HG03354 (cell line): ENCODE data around the gene FEV.

Source experiments
- ATAC-seq: cut with Tn5 transposase; IDR thresholded peaks from one replicate; pipeline ENCODE4 v1.9.1; 2021; ENCODE audit warnings: mild to moderate bottlenecking; ENCODE audit not compliant: unreplicated experiment, poor library complexity, severe bottlenecking

The FEV gene

DNA sequence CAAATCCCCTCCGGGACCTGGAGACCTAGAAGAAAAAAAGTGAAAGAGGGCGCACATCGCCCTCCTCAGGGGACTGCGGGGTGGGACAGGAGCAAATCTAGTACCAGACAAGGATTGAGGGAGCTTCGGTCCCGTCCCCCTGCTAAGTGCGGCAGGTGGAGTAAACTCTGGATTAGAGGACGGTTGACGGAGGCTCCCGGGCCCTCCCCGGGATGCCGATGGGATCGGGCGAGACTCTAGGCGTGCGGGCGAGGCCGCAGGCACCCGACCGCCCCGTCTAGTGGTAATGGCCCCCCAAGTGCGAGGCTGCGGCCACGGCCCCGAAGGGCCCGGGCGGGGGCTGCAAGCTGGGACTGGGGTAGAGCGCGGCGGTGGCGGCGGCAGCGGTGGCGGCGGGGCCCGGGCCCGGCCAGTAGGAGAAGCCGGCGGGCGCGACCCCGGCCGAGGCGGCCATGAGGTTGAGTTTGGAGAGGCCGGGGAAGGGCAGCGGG, 3.5 kb downstream of the FEV start:
- no peak for ATAC-seq

DNA sequence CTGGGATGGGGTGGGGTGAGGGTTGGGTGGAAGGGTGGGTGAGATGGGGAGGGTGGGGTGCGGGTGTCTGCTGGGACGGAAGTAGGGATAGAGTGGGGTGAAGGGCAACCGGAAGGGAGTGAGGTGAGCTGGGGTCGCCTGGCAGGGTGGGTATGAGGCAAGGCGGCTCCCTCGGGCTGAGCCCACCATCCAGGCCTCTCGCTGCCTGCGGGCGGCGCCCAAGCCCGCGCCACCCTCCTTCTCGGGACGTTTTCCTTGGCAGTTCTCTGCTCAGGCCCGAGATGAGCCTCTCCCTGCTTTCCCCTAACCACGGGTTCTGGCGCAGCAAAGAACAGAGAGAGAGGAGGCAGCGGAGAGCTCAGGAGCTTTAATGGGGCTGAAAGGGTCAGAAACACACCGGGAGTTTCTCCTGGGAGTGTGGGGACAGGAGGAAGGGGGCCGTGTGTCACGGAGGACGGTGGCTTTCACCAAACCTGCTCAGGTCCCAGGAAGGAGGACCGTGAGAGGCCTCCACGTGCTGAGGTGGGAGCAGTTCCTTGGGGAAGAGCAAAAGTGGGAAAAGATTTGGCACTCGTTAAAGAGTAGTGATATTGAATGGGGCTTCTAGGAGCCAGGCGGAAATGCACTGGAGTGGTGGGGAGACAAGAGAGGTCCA, 4.1 kb downstream of the FEV start:
- ATAC-seq, result no peak

DNA sequence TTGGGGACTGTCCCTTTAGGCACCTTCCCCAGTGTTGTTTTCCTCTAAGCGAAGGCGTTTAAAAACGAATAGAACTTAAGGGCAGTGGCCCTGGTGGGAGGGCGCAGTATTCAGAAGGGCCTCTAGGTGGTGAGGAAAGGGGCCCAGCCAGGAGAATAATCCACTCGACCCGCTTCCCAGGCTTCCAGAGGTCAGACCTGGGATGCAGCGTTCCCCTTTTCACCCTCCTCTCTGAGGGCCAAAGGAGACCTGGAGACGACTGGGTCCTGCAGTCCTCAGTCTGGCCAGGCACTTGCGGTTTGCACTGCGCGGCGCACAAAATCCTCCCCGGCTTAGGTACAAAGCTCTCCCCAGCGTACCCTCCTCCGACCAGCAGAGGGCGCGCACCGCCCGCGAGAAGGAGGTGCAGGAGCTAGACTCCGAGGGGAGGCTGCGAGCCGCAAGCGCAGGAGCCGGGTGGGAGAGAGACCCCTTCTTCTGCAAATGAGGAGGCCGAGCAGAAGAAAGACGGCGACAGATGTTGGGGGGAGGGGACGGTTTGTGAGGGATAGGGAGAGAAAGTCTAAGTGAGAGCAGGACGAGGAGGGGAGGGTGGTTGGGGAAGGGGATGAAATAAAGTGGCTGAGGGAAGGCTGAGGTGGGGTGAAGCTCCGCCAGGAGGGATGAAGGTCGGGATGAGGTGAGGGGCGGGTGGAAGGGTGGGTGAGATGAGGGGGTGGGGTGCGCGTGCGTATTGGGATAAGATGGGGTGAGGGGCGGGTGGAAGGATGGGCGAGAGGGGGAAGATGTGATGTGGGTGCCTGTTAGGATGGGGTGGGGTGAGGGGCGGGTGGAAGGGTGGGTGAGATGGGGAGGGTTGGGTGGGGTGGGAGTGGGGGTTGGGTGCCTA, 4.9 kb downstream of the FEV start:
- ATAC-seq, result peak; percentile 95

DNA sequence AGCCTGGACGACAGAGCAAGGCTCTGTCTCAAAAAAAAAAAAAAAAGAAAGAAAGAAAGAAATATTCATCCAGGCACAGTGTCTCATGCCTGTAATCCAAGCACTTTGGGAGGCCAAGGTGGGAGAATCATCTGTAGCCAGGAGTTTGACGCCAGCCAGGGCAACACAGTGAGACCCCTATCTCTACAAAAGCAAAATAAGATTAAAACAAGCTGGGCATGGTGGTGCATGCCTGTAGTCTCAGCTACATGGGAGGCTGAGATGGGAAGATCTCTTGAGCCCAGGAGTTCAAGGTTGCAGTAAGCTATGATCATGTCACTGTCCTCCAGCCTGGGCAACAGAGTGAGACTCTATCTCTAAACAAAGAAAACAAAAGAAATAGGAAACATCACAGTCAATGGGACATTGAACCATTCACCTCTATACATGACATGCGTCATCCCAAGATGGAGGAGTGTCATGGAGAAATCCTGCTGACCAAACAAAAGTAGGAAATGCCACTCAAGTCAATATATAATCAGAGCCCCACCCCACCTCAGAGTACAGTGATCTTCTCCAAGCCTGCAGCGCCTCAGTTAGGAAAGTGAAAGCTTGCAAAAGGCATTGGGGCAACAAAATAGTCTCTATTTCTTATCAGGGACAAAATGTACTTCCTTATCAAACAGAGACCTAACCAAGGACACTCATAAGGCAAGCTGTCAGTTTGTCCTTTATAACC, 9.8 kb downstream of the FEV start:
- no peak for ATAC-seq

DNA sequence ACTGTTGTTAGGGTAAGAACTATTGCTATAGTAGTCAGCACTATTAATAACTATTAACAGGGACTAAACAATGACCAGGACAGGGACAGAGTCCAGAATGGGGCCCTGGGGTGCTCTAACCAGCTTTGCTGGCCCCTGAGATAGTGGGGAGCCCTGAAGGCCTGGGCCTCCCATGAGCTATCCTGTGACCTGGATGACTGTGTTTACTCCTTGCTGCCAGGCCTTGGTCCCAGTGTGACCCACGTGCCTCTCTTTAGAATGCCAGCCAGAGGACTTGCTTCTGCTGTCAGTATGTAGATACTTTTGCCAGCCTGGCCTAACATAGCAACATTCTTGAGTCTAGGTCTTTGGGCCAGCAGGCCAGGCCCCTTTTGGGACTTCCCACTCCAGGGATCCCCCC, 14.1 kb downstream of the FEV start:
- ATAC-seq, result no peak

DNA sequence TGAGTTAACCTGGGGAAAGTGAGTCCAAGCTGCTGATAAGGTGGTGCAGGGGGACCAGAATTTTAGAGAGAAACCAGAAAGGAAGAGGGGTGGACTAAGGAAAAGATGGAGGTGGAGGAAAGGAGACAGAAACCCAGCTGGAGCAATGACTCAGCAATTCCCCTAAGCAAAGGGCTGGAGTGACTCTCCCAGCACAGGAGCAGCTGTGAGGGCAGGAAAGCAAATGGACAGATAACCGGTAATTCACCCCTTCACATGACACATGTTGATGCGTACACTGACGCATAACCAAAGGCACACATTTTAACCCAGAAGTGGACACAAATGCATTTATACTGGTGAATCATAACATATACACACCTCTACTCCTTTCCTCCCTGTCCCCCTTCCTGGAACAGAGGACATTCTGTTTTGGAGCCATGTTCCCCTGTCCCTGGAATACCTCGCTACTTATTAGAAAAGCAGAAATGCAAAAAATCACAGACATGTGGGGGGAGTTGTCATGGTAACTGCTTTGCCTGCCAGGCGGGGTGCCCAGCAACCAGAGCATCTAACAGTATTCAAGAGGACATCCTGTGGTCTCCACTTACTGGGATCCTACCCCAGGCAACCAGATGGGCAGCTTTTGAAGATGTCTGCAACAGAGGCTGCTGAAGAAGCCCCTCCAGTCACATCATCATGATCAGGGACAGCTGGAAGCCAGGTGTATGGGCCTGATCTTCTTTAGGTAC, 20.8 kb downstream of the FEV start:
- ATAC-seq, result no peak

DNA sequence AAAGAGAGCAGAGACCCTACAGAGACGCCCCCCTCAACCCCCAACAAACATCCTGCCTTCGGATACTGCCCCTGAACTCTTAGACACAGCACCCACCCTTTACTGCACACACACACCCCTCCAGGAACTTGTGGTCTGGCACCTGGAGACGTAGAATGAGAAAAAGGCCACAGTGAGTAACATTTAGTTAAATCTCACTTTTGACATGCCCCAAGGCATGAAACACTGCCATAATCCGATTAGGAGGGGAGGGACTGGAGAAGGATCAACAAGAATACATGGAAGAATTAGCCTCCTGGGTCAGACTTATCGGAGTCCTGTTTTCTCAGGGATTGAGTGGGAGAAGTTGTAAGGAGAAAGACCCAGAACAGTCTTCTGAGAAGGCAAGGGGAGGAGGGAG, 21.4 kb downstream of the FEV start:
- ATAC-seq, result no peak

DNA sequence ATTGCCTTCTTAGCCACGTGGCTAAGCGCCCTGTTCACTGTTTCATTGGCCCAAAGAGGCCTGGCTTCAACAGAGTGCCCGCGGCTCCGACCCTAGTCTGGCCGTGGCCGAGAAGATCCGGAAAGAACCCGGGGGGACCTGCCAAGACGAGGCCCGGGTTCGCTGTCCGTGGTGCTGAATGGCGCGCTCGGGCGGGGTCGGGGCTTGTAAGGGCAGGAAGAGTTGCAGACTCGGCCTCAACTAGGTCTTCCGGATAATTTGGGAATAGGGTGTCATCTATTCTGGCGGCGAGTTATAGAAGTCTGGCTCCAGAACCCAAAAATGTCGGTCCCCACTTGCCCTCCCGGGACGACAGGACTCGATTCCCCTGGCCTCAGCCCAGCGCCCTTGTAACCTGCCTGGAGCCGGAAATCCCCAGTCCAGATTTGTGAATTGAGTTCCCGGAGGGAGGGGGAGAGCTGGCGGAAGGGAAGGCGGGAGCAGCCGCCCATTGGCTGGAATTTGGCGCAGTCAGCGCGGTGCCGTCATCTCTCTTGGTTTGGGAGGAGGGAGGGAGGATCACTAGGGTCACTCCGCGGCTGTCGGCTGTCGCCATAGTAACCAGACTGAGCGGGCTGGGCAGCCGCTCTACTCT, 22.0 kb downstream of the FEV start:
- ATAC-seq, result no peak

DNA sequence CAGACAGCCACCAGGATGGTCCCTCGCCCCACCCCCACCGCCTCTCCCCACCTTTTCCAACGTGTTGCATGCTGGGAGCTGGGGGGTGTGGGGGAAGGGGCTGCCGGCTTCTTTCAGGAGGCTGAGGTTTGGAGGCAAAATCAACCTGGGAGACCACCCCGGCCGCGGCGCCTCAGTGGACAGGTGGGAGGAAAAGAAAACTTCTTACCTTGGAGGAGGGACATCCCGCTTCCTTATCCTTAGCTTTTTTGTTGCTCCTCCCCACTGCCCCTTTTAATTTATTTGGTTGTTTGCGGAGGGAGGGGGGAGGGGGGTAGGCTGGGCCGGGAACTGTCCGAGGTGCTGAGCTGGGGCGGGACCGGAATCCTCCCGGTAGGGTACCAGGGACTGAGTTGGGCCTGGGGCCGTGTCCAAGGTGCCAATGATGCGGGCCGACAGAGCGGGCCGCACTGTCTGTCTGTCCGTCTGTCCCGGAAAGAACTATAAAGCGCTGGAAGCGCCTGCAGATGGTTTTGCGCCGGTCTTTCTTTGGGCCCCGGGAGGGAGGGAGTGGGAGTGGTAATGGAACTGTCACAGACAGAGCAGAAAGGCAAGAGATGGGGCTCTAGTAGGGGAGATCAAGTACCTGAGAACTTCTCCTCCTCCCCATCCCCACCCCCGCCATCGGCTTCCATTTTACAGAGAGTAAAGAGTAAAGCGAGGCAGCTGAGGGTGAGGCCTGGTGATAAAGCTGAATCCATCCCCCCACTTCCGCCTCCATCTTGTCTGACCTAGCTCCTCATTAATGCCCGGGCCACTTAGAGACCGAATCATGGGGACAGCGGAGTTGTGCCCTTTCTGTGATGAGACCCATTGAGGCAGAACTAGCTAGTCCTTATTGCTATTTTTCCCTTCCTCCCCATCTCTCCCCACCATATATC, 23.1 kb downstream of the FEV start:
- ATAC-seq, result no peak

DNA sequence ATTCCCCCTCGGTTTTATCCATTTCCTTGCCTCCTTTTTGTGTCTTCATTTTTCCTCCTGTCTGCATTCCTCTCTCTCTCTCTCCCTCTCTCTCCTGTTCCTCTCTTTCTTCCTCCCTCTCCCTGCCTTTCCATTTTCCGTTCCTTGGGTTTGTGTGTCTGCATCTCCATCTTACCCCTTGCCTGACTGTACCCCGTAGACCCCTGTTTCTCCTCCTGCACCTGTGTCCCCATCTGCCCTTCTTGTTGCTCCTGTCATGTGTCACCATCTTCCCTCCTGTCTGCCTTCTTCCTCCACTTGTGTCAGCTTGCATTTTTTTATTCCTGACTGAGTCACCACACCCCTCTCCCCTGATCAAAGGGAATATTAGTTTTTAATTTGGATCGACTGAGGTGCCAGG, 23.8 kb downstream of the FEV start:
- no peak for ATAC-seq

DNA sequence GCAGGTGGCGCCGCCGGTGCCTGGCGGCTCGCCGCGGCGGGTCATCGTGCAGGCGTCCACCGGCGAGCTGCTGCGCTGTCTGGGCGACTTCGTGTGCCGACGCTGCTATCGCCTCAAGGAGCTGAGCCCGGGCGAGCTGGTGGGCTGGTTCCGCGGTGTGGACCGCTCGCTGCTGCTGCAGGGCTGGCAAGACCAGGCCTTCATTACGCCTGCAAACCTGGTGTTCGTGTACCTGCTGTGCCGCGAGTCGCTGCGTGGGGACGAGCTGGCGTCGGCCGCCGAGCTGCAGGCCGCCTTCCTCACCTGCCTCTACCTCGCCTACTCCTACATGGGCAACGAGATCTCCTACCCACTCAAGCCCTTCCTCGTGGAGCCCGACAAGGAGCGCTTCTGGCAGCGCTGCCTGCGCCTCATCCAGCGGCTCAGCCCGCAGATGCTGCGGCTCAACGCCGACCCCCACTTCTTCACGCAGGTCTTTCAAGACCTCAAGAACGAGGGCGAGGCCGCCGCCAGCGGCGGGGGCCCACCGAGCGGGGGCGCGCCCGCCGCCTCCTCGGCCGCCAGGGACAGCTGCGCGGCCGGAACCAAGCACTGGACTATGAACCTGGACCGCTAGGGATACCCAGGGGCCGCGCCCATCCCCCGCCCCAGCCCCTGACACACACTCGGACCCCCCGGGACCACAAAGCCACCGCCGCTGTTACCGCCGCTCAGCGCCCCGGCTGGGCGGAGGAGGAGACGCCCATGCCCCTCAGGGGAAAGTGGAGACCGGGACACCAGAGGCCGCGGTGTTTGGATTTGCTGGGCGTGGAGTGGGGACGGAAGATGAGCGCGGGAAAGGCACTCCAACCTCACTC, 24.4 kb downstream of the FEV start:
- ATAC-seq, result no peak

DNA sequence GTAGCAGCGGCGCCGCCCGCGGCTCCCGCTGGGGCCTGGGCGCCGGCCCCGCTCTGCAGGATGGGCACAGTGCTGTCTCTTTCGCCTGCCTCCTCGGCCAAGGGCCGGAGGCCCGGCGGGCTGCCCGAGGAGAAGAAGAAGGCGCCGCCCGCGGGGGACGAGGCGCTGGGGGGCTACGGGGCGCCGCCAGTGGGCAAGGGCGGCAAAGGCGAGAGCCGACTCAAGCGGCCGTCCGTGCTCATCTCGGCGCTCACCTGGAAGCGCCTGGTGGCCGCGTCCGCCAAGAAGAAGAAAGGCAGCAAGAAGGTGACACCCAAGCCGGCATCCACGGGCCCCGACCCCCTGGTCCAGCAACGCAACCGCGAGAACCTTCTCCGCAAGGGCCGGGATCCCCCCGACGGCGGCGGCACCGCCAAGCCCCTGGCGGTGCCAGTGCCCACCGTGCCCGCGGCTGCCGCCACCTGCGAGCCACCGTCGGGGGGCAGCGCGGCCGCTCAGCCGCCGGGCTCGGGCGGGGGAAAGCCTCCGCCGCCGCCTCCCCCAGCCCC, 25.1 kb downstream of the FEV start:
- ATAC-seq, result no peak

DNA sequence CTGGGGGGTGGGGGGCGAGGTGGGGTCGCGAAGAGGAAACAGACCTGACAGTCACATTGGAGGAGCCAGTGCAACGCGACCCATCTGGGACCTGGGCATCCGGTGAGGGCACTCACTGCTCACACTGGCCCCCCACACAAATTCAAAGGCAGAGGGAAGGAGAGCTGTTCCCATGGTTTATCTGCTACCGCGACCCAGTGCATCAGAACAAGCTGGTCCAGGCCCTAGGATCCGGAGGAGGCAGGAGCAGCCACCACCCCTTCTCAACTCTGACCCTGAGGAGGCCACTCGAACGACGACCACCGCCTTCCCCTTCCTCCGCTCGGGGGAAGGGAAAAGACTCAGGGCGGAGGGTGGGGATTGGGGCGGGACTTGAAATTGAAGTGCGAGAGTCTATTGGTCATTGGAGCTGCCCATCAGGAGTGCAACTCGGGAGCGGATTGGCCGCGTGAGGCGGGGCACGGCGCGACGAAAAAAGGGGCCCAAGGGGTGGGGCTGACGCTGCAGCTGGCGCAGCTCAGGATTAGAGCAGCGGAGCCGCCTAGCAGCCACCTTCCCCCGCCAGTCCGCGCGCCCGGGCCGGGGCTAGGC, 25.7 kb downstream of the FEV start, which contains the start of gene CDK5R2:
CDK5R2 (plus strand) TSS at position 526 of the 591 bp plus-strand sequence. CDS start 155 bp downstream, outside the sequence.
- ATAC-seq, result peak; percentile 97

DNA sequence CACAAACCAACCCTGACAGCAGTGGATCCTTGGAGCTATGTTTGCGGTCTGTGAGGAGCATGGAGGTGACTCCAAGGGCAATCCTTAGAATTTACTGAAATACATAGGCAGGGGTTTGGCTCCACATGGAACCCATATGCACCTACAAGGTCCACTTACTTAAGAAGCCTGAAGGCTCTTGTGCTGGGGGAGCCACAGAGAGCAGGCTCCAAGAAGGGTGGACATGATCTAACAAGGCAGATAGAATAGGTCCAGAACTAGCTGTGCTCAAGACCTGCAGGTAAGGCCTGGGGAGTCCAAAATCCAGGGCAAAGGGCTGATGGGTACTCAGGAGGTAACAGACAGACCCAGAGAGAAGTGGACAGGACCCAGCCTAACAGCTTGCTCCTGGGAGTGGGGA, 26.7 kb downstream of the FEV start:
- no peak for ATAC-seq

DNA sequence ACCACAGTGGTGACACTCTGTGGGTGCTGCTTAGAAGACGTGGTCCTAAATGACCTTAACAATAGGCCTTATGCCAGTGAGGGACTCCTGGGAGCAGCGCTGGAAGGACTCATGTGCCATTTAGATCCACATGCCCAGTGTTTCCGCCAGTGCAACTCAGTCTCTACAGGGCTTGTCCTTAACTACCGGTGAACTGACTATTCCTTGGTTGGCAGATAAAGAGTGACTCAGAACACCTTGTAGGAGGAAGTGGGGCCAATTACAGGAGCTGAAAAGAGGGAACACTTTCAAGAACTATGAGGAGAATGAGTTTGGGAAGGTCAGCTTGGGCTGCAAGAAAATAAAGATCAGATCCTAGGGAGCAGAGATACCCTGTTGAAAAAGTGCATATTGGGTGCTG, 27.3 kb downstream of the FEV start:
- ATAC-seq, result no peak

DNA sequence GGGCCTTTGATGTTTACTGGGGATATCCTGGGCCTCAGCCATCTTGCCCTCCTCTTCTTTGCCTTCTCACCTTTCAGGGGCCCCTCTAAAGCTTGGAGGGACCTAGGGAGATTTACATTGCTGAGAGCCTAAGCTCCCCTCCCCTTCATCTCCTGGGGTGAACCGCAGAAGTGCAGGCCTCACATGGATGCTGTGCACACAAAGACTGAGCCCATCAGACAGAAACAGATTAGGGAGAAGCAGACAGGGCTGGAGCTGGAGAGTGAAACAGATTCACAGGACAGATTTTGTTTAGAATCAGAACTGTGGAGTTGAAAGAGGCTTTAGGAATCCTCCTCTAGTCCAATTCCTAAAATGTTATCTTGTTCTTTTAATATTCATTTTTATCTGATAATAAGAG, 28.9 kb downstream of the FEV start:
- no peak for ATAC-seq
